Measurements from ENCODE around the gene CD6. TPM values are rescaled to one million over a fixed set of nuclear protein-coding genes. Genes with fewer than 3 reads are reported as not detected.
A peak's percentile ranks its signal among the peaks of the same experiment; 100 is the strongest.

The CD6 gene
- total and polyA plus RNA-seq, 3 donors from 2014 or later: 0.87 to 3.1 (median 1.6) TPM

DNA sequence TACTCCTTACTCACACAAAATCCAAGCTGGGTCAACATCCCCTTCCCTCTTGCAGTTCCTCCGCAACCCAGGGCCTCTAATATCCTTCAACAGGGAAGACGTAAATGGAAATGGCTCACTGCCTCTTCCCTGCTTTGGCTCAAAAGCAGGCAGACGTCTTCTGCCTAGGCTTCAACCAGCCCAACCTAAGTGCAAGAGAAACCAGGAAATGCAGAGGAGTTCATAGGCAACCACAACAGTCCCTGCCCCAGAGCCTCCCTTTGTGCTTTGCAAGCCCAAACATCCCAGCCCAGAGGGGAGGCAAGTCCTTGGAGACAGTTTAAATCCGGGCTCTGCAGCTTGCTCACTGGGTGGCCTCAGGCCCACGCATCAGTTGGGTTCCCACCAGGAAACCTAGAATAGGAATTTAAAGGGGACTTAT lies 33.3 kb downstream of the CD6 start:
- WGBS, 2 donors: 34 to 54% methylated on average over 4 to 5 of the region's 5 CpGs

DNA sequence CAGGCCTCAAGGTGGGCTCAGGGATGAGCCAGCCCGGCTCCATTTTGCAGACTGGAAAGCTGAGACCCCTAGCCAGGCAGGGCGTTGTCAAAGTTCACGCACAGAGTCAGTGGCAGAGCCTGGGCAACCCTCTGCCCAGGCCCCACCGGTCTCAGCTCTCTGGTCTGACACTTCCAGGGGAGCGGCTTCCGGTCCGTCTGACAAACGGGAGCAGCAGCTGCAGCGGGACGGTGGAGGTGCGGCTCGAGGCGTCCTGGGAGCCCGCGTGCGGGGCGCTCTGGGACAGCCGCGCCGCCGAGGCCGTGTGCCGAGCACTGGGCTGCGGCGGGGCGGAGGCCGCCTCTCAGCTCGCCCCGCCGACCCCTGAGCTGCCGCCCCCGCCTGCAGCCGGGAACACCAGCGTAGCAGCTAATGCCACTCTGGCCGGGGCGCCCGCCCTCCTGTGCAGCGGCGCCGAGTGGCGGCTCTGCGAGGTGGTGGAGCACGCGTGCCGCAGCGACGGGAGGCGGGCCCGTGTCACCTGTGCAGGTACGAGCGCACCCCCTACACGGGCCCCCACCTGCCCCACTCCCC lies 36.0 kb downstream of the CD6 start:
- Histone ChIP-seq H3K4me1 (peaks cover 30% of the 10 kb centered on the region), H3K27me3 (no peaks in the 10 kb centered on the region), H3K36me3 (ENCODE audit: low read depth, missing control alignments) (no peaks in the 10 kb centered on the region), H3K4me3 (peak overlapping the region; percentile 4 to 50), H3K9me3 (no peaks in the 10 kb centered on the region), H3K27ac (no peak overlapping the region)
- WGBS, 2 donors: 5 to 80% methylated on average over 1 to 15 of the region's 52 CpGs
- DNase-seq: no peak
- intact Hi-C loops (cut with DNase I; ENCODE audit: low total_unique reads): no loop called here
- TF ChIP-seq, protein P1, sequence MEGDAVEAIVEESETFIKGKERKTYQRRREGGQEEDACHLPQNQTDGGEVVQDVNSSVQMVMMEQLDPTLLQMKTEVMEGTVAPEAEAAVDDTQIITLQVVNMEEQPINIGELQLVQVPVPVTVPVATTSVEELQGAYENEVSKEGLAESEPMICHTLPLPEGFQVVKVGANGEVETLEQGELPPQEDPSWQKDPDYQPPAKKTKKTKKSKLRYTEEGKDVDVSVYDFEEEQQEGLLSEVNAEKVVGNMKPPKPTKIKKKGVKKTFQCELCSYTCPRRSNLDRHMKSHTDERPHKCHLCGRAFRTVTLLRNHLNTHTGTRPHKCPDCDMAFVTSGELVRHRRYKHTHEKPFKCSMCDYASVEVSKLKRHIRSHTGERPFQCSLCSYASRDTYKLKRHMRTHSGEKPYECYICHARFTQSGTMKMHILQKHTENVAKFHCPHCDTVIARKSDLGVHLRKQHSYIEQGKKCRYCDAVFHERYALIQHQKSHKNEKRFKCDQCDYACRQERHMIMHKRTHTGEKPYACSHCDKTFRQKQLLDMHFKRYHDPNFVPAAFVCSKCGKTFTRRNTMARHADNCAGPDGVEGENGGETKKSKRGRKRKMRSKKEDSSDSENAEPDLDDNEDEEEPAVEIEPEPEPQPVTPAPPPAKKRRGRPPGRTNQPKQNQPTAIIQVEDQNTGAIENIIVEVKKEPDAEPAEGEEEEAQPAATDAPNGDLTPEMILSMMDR (IDR thresholded peaks at IDR 0.05): no peak
- no peak for TF ChIP-seq POLR2A (IDR thresholded peaks at IDR 0.05)

More for the DNA sequence above, 33.3 kb downstream of the CD6 start:
- intact Hi-C loops (cut with DNase I; ENCODE audit: low total_unique reads): no loop called here
- TF ChIP-seq POLR2A (IDR thresholded peaks at IDR 0.05): no peak
- TF ChIP-seq, protein P1 (IDR thresholded peaks at IDR 0.05): no peak
- DNase-seq: peak; percentile 60
- Histone ChIP-seq H3K9me3 (no peaks in the 10 kb centered on the region), H3K27me3 (no peaks in the 10 kb centered on the region), H3K27ac (peak overlapping the region; percentile 25 to 31), H3K36me3 (ENCODE audit: low read depth, missing control alignments) (no peaks in the 10 kb centered on the region), H3K4me1 (peaks cover 21% of the 10 kb centered on the region), H3K4me3 (no peak overlapping the region)

DNA sequence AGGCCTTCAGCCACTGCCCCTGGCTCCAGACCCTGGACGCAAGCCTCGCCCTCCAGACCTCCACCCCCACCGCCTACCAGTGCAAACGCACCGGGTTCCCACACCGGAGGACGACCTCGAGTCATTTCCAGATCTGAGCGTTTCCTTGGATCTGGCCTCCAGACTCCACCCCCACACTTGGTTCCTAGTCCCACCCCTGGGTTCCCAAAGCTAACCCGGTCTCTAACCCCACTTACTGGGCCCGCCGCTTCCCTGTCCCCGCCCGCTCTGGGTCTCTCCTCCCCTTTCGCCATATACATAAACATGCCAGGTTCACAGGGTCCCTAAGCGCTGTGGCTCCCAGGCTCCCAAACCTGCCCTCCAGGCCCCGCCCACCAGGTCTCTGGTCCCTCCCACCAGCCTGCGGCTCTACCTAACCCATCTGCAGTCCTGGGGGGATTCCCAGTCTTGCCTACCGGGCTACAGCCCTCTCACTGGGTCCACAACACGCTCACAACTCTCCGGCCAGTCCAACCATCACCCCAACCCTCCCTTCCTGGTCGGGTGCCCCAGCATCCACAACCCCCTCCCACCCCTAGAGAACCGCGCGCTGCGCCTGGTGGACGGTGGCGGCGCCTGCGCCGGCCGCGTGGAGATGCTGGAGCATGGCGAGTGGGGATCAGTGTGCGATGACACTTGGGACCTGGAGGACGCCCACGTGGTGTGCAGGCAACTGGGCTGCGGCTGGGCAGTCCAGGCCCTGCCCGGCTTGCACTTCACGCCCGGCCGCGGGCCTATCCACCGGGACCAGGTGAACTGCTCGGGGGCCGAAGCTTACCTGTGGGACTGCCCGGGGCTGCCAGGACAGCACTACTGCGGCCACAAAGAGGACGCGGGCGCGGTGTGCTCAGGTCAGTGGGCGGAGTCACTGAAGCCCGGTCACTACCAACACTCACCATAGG lies 36.7 kb downstream of the CD6 start:
- Histone ChIP-seq H3K4me3 (peak overlapping the region; percentile 4 to 50), H3K4me1 (peaks cover 30% of the 10 kb centered on the region), H3K36me3 (ENCODE audit: low read depth, missing control alignments) (no peaks in the 10 kb centered on the region), H3K27me3 (no peaks in the 10 kb centered on the region), H3K9me3 (no peaks in the 10 kb centered on the region), H3K27ac (no peak overlapping the region)
- TF ChIP-seq, protein P1 (IDR thresholded peaks at IDR 0.05): no peak
- no peak for TF ChIP-seq POLR2A (IDR thresholded peaks at IDR 0.05)
- DNase-seq: peak; percentile 31
- 32 to 59% methylated on average over 16 to 54 of the region's 54 CpGs for WGBS, 2 donors
- intact Hi-C loops (cut with DNase I; ENCODE audit: low total_unique reads): no loop called here

DNA sequence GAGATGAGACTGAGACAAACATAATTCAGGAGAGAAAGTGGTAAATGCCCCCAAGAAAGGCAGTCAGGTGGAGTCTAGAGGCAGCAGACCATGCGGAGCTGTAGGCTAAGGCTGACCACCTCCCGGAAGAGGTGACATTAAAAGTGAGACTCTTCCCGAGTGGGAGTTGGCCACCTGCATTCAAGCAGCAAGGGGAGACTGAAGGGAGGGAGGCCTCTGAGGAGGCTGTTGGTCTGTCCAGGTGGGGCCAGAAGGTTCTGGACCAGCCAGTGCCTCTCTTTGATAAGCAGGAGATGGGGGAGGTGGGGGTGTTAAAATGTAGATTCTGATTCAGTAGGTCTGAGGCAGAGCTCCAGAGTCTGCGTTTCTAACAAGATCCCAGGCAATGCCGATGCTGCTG lies 37.5 kb downstream of the CD6 start:
- no peak overlapping the region for H3K4me3 ChIP-seq
- H3K27me3 ChIP-seq: no peaks in the 10 kb centered on the region
- H3K9me3 ChIP-seq: no peaks in the 10 kb centered on the region
- TF ChIP-seq POLR2A (IDR thresholded peaks at IDR 0.05): no peak
- TF ChIP-seq, protein P1 (IDR thresholded peaks at IDR 0.05): no peak
- DNase-seq: no peak
- 77 to 83% methylated on average over 5 of the region's 5 CpGs for WGBS, 2 donors
- H3K36me3 ChIP-seq (ENCODE audit: low read depth, missing control alignments): no peaks in the 10 kb centered on the region
- no peak overlapping the region for H3K27ac ChIP-seq
- intact Hi-C loops (cut with DNase I; ENCODE audit: low total_unique reads): no loop called here
- H3K4me1 ChIP-seq: peaks cover 30% of the 10 kb centered on the region
